Loucy (cell line): ENCODE measurements around the gene S100A12.

Source experiments
- H2AFZ ChIP-seq: fragments of 200-600 bp; sonication (generic); 2 replicates; pipeline ENCODE4 v1.6.0; 2016; ENCODE audit warnings: antibody characterized with exemption, mild to moderate bottlenecking, low read length, moderate library complexity
- H3F3A ChIP-seq: fragments of 200-600 bp; 2 replicates; pipeline ENCODE4 v1.6.0; 2016; ENCODE audit warnings: antibody characterized with exemption, low read depth, mild to moderate bottlenecking
- H3K27me3 ChIP-seq: fragments of 200-600 bp; sonication (generic); 2 replicates; pipeline ENCODE4 v1.6.1; 2014; ENCODE audit warnings: low read length, mild to moderate bottlenecking; ENCODE audit not compliant: insufficient read depth, poor library complexity, severe bottlenecking
- H3K36me3 ChIP-seq: fragments of 200-600 bp; sonication (generic); 2 replicates; pipeline ENCODE4 v1.6.1; 2016; ENCODE audit warnings: low read length; ENCODE audit not compliant: insufficient read depth
- H3K4me1 ChIP-seq: fragments of 200-600 bp; sonication (generic); 2 replicates; pipeline ENCODE4 v1.5.1; 2014; ENCODE audit warnings: low read length, mild to moderate bottlenecking; ENCODE audit not compliant: insufficient read depth, poor library complexity, severe bottlenecking
- H3K4me2 ChIP-seq: fragments of 200-600 bp; sonication (generic); 2 replicates; pipeline ENCODE4 v1.6.0; 2014; ENCODE audit warnings: antibody characterized with exemption, low read length, low read depth, mild to moderate bottlenecking; ENCODE audit not compliant: poor library complexity, severe bottlenecking
- H3K4me3 ChIP-seq: fragments of 200-600 bp; sonication (generic); 2 replicates; pipeline ENCODE4 v1.5.1; 2014; ENCODE audit warnings: low read length, mild to moderate bottlenecking, mixed read lengths; ENCODE audit not compliant: poor library complexity, severe bottlenecking
- H3K79me2 ChIP-seq: fragments of 200-600 bp; sonication (generic); 2 replicates; pipeline ENCODE4 v1.6.1; 2014; ENCODE audit warnings: low read length; ENCODE audit not compliant: insufficient read depth
- H3K9ac ChIP-seq: fragments of 200-600 bp; sonication (generic); 2 replicates; pipeline ENCODE4 v1.6.0; 2014; ENCODE audit warnings: mild to moderate bottlenecking, low read depth, low read length, moderate library complexity; ENCODE audit not compliant: poor library complexity, severe bottlenecking
- H3K9me2 ChIP-seq: fragments of 200-600 bp; sonication (generic); replicated peaks from 2 replicates; pipeline ENCODE4 v1.6.1; 2016; ENCODE audit warnings: low read depth, low read length, mixed read lengths
- H3K9me3 ChIP-seq: fragments of 200-600 bp; sonication (generic); 2 replicates; pipeline ENCODE4 v1.6.1; 2014; ENCODE audit warnings: mild to moderate bottlenecking, antibody characterized with exemption, low read length, low read depth; ENCODE audit not compliant: insufficient read depth
- H4K20me1 ChIP-seq: fragments of 200-600 bp; sonication (generic); 2 replicates; pipeline ENCODE4 v1.6.0; 2014; ENCODE audit warnings: antibody characterized with exemption, low read length, mild to moderate bottlenecking; ENCODE audit not compliant: insufficient read depth, poor library complexity, severe bottlenecking
- CTCF ChIP-seq: fragments of 200-600 bp; sonication (generic); conservative IDR thresholded peaks from 2 replicates; pipeline ENCODE4 v1.5.1; 2014; ENCODE audit warnings: mild to moderate bottlenecking, antibody characterized with exemption, low read length
- EZH2phosphoT487 ChIP-seq: fragments of 200-600 bp; IDR thresholded peaks from 2 replicates; pipeline ENCODE4 v1.6.1; 2018; ENCODE audit warnings: antibody characterized with exemption, mild to moderate bottlenecking, moderate library complexity, borderline replicate concordance

Gene S100A12

GRCh38 chr1:153386500-153386901, 11.1 kb upstream of the S100A12 start:
- H3K9me3 ChIP-seq, result no peaks in the 10 kb centered on the region

GRCh38 chr1:153384958-153385580, 9.6 kb upstream of the S100A12 start:
- no peaks in the 10 kb centered on the region for H3F3A ChIP-seq
- H4K20me1 ChIP-seq, result no peaks in the 10 kb centered on the region
- H3K4me1 ChIP-seq, result no peaks in the 10 kb centered on the region
- no peak overlapping the region for H3K9ac ChIP-seq
- no peaks in the 10 kb centered on the region for H3K9me2 ChIP-seq
- H3K27me3 ChIP-seq, result no peaks in the 10 kb centered on the region
- no peak overlapping the region for H3K4me3 ChIP-seq
- no peak overlapping the region for H2AFZ ChIP-seq
- no peaks in the 10 kb centered on the region for H3K9me3 ChIP-seq
- no peak overlapping the region for H3K4me2 ChIP-seq
- TF ChIP-seq CTCF, result no peak
- TF ChIP-seq EZH2phosphoT487, result no peak
- no peaks in the 10 kb centered on the region for H3K79me2 ChIP-seq
- H3K36me3 ChIP-seq, result no peaks in the 10 kb centered on the region

More at GRCh38 chr1:153386500-153386901, 11.1 kb upstream of the S100A12 start:
- Histone ChIP-seq H3K9me2 (no peaks in the 10 kb centered on the region), H3K4me1 (no peaks in the 10 kb centered on the region), H3K79me2 (no peaks in the 10 kb centered on the region), H2AFZ (no peak overlapping the region), H3F3A (no peaks in the 10 kb centered on the region), H4K20me1 (no peaks in the 10 kb centered on the region), H3K36me3 (no peaks in the 10 kb centered on the region), H3K27me3 (no peaks in the 10 kb centered on the region), H3K9ac (no peak overlapping the region), H3K4me3 (no peak overlapping the region), H3K4me2 (no peak overlapping the region)
- TF ChIP-seq CTCF (no peak), EZH2phosphoT487 (no peak)

- H3K79me2 ChIP-seq, result no peaks in the 10 kb centered on the region
- no peak overlapping the region for H3K9ac ChIP-seq
- no peaks in the 10 kb centered on the region for H3K27me3 ChIP-seq
- no peaks in the 10 kb centered on the region for H4K20me1 ChIP-seq
- H3K9me2 ChIP-seq, result no peaks in the 10 kb centered on the region
- H3K4me3 ChIP-seq, result no peak overlapping the region
- no peaks in the 10 kb centered on the region for H3K4me1 ChIP-seq
- no peak overlapping the region for H3K4me2 ChIP-seq
- no peaks in the 10 kb centered on the region for H3F3A ChIP-seq
- H3K36me3 ChIP-seq, result no peaks in the 10 kb centered on the region
- TF ChIP-seq CTCF, result no peak
- no peak for TF ChIP-seq EZH2phosphoT487
- no peak overlapping the region for H2AFZ ChIP-seq
- no peaks in the 10 kb centered on the region for H3K9me3 ChIP-seq
Measured at GRCh38 chr1:153380711-153381110, 5.3 kb upstream of the S100A12 start.
